ENCODE data around the gene CER1. TPM values are rescaled to one million over a fixed set of nuclear protein-coding genes. Genes with fewer than 3 reads are reported as not detected.

The CER1 gene
- total and polyA plus RNA-seq, 3 donors from 2014 or later: 0.25 to 0.47 TPM; not detected in 1

- H3K4me3 ChIP-seq: no peak overlapping the region
Measured at GRCh38 chr9:14674630-14675029, 47.9 kb downstream of the CER1 start.

DNA sequence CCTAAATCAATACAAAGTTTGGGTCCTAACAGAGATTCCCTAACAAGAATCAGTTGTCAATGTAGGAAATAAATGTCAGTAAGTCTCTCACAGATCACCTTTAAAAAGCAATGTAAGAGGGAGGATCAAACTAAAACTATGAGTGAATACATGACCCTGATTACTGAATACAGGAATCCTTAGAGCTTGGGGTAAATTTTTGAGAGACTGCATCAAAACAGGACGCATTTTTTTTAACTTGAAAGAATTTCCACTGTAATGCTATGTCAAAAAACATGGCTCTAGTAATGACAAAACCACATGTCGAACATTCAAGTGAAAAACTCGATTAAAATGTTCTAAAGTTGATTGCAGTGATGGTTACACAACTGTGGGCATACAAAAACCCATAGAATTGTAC lies 51.2 kb downstream of the CER1 start:
- no peaks in the 10 kb centered on the region for H3K36me3 ChIP-seq (ENCODE audit: low read depth, missing control alignments)
- H3K4me3 ChIP-seq: no peak overlapping the region
- intact Hi-C loops (cut with DNase I; ENCODE audit: low total_unique reads): no loop called here
- H3K4me1 ChIP-seq: no peaks in the 10 kb centered on the region
- no peak overlapping the region for H3K27ac ChIP-seq
- 91 to 92% methylated on average over 3 of the region's 3 CpGs for WGBS, 2 donors
- TF ChIP-seq POLR2A (IDR thresholded peaks at IDR 0.05): no peak
- TF ChIP-seq, protein P1, sequence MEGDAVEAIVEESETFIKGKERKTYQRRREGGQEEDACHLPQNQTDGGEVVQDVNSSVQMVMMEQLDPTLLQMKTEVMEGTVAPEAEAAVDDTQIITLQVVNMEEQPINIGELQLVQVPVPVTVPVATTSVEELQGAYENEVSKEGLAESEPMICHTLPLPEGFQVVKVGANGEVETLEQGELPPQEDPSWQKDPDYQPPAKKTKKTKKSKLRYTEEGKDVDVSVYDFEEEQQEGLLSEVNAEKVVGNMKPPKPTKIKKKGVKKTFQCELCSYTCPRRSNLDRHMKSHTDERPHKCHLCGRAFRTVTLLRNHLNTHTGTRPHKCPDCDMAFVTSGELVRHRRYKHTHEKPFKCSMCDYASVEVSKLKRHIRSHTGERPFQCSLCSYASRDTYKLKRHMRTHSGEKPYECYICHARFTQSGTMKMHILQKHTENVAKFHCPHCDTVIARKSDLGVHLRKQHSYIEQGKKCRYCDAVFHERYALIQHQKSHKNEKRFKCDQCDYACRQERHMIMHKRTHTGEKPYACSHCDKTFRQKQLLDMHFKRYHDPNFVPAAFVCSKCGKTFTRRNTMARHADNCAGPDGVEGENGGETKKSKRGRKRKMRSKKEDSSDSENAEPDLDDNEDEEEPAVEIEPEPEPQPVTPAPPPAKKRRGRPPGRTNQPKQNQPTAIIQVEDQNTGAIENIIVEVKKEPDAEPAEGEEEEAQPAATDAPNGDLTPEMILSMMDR (IDR thresholded peaks at IDR 0.05): no peak
- H3K9me3 ChIP-seq: no peaks in the 10 kb centered on the region
- DNase-seq: no peak
- no peaks in the 10 kb centered on the region for H3K27me3 ChIP-seq

More at GRCh38 chr9:14674630-14675029, 47.9 kb downstream of the CER1 start:
- H3K4me1 ChIP-seq: no peaks in the 10 kb centered on the region
- TF ChIP-seq, protein P1 (IDR thresholded peaks at IDR 0.05): no peak
- no peak for TF ChIP-seq POLR2A (IDR thresholded peaks at IDR 0.05)
- 79 to 81% methylated on average over 3 of the region's 3 CpGs for WGBS, 2 donors
- no peak overlapping the region for H3K27ac ChIP-seq
- no peaks in the 10 kb centered on the region for H3K27me3 ChIP-seq
- intact Hi-C loops (cut with DNase I; ENCODE audit: low total_unique reads): no loop called here
- no peaks in the 10 kb centered on the region for H3K36me3 ChIP-seq (ENCODE audit: low read depth, missing control alignments)
- DNase-seq: no peak
- H3K9me3 ChIP-seq: no peaks in the 10 kb centered on the region

DNA sequence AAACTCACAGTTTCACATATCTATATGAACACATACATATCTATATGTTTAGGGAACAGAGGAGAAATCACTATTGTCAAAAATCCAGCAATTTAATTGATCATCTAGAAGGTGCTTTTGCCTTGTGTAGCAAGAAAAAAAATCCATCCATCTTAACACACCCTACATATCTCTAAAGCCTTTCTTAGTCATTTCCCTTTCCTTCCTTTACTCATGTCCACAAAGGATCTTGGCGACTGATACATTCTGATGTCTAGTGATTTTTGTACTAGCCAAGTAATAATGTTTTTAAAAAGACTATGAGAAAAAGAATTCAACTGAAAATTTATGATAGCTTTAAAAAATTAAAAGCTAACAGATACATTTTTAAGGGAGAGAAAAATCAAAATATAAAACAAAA lies 51.8 kb downstream of the CER1 start:
- 23 to 47% methylated on average over 1 of the region's 1 CpG for WGBS, 2 donors
- Histone ChIP-seq H3K4me1 (no peaks in the 10 kb centered on the region), H3K36me3 (ENCODE audit: low read depth, missing control alignments) (no peaks in the 10 kb centered on the region), H3K9me3 (no peaks in the 10 kb centered on the region), H3K27me3 (no peaks in the 10 kb centered on the region), H3K4me3 (no peak overlapping the region), H3K27ac (no peak overlapping the region)
- DNase-seq: no peak
- TF ChIP-seq, protein P1 (IDR thresholded peaks at IDR 0.05): no peak
- no peak for TF ChIP-seq POLR2A (IDR thresholded peaks at IDR 0.05)
- intact Hi-C loops (cut with DNase I; ENCODE audit: low total_unique reads): no loop called here

Other genes with a start within 250 kb of the CER1 start
- 10 to 100 TPM; 16.1 to 16.7 TPM for gene ZDHHC21, start 29.3 kb downstream of the CER1 start, total RNA-seq
- 6.2 TPM for gene ZDHHC21, start 29.3 kb downstream of the CER1 start, polyA plus RNA-seq (ENCODE audit: insufficient read depth, low read depth, low replicate concordance)
- 1 to 10 TPM; 4.6 to 5.7 TPM for gene FREM1, start 187.7 kb upstream of the CER1 start, total RNA-seq
- 14.6 TPM for gene FREM1, start 187.7 kb upstream of the CER1 start, polyA plus RNA-seq (ENCODE audit: insufficient read depth, low read depth, low replicate concordance)

Measured in testis (tissue), 3 donors.